NCI-H345 (cell line): Measurements from ENCODE around the gene CERS1.
"Not testable (repeated sequence)": the region's sequence is repeated elsewhere in the genome, so short reads cannot be mapped to it uniquely, and the experiment has no call there.

Experiments
- DNase-seq: peaks from one replicate; lab custom pipeline; 2025; lab: John Stamatoyannopoulos, UW

CERS1 gene

DNA sequence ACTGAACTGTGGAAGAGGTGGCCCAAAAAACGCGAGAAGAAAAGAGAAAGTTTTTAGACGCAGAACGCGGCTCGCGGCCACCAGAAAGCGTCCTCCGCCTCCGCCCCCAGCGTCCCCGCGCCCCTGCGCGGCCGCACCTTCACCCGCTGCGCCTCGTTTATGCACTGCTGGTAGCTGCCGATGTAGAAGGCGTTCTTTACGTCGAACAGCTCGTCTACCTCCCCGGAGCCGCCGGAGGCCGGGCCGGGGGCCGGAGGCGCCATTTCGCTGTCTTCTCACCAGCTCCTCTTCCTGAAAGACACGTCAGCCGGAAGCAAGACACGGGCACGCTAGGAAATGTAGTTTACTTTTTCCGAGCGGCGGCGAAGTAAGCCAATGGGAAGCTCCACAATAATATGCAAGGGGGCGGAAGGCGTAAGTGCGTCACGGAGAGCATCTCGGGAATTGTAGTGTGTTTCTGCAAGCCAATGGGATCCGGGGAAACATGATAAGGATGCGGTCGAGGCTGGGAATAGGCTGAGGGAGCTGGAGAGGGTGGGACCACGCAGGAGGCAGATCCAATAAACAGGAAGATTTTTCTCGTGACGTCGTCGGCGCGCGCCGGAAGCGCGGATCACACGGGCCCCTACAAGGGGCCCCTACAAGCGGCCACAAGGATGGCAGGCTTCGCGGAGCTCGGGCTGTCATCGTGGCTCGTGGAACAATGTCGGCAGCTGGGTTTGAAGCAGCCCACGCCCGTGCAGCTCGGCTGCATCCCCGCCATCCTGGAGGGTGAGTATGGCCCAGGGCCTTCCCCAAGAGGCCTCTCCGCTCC is 23.3 kb upstream of the CERS1 start, which contains the start of the genes COPE and DDX49:
Gene COPE, minus strand, starts transcription at position 302 of the 814 bp plus-strand sequence. Its CDS starts 39 bp downstream, at position 263.
Gene DDX49, plus strand, starts transcription at position 630 of the 814 bp plus-strand sequence. Its CDS starts 27 bp downstream, at position 657.
- peak; percentile 98 for DNase-seq

DNA sequence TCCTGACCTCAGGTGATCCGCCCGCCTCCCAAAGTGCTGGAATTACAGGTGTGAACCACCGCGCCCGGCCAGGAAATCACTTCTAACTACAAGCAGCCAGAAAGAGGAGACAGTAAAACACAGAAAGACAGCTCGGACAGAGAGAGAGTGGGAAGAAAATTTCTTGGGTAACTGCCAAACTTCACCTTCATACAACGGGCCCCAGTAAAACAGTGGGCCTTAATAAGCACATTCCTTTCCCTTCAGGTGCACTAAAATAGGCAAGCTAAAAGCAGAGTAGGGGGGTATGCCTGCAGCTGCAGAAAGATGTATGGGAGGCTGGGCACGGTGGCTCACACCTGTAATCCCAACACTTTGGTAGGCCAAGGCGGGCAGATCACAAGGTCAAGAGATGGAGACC is 21.6 kb upstream of the CERS1 start:
- not testable (repeated sequence) for DNase-seq

DNA sequence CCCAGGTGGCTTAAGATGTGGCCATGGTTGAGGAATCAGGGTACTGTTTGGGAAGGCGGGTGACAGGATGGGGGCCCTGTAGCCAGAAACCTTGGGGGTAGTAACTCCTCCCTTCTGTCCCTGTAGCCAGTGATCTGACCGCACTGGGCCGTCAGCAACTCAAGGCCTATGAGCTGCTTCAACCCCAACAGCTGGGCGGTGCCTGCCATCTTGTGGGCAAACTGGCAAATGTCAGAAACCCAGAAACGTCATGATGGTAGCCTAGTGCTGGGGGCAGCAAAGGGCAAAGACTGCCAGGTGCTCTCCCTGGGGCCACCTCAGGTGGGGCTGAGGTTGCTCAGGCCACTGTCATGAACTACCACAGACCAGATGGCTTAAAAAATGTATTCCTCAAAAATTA is 19.7 kb upstream of the CERS1 start:
- no peak for DNase-seq

DNA sequence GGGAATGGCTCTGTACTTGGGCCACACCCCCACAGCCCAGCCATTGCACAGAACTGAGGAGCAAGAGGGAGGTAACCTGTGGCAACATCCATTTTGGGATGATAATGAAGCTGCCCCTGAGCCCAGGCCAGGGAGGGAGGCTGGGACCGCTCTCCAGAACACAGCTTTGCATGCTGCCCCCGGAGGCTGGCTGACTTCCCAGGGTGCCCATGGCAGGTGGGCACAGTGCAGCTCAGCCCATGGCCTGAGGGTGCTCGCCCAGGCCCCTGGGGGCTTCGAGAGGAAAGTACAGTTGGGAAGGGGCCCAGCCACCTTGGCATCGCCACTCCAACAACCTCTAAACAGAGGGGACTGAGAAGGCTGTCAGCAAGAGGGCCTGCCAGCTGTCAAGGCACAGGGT is 17.5 kb upstream of the CERS1 start:
- DNase-seq, result no peak

DNA sequence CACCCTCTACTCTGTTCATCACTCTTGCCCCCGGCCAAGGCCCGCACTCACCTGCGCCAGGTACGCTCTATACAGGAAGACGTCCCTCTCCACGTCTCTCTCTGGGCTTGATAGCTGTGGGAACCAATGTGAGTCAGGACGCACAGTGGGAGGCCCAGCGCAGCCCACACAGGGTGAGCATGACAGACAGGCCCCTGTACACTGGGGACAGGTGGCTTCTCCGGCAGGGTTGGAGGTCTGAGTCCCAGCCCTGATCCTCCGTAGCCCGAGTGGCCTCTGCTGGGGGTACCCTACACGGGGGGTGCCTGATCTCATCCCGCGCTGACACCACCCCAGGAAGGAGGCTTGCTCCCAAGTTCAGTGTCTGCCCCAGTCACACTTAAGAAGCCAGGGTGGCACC is 17.0 kb upstream of the CERS1 start:
- no peak for DNase-seq

DNA sequence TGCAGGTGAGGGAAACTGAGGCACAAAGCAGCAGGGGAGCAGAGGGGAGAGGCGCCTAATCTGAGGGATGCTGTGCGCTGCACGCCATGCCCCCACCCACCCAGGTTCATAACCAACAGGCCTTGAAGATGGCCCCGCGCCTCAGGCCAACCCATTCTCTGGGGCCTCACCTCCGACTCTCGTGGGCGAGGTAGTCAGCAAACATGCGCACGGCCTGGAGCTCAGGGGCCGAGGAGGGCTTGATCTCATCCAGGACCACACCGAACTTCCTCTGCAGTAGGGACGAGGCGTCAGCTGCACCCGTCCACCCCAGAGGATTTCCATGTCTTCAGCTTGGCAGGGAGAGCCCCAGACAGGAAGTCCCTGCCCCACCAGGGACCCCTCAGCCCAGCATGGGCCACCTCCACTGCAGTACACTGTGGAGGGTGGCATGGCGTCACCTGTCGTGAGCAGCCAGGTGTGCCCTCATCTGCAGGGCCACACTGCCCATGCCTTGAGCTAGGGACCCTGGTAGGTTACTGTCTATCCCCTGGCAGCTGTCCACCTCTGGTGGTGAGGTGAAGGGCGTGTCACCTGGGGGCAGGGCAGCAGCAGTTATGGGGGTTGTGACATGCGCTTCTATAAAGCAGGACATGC is 15.0 kb upstream of the CERS1 start:
- no peak for DNase-seq

DNA sequence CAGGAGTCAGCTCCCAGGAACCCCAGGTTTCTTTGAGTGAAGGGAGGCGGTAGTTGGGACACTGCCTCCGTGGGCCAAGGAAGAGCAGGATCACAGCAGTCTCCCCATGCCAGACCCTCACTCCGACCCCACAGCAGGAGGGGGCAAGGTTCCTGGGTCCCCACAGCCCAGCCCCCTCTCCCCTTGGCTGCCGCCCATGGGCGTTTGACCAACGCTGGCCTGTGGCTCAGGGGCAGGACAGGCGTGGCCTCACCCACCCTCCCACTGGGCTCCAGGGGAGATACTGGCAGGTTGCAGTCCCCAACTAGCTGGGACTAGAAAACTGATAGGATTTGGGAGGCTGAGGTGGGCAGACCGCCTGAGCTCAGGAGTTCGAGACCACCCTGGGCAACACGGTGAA is 14.1 kb upstream of the CERS1 start:
- no peak for DNase-seq

DNA sequence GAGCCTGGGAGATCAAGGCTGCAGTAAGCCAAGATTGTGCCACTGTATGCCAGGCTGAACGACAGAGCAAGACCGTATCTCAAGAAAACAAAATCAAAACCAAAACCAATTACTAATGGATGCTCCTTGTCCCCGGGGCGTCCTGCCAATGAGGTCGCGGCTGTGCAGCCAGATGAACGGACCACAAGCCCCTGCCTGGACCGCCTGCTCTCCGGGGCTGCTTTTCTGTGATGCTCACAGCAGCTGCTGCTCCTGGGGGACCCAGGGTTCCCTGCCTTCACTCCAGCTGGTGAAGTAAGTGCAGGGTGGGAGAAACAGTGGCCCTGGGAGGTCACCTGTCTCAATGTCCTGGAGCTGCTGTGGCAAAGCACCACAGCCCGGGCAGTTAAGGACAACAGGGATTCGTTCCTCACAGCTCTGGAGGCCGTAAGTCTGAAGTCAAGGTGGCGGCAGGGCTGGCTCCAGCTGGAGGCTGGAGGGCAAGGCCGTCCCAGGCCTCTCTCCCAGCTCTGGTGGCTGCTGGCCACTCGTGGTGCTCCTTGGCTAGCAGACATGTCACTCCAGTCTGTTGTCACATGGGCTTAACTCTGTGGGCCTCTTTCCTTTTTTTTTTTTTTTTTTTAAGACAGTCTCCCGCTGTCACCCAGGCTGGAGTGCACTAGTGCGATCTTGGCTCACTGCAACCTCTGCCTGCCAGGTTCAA is 13.1 kb upstream of the CERS1 start:
- no peak for DNase-seq

DNA sequence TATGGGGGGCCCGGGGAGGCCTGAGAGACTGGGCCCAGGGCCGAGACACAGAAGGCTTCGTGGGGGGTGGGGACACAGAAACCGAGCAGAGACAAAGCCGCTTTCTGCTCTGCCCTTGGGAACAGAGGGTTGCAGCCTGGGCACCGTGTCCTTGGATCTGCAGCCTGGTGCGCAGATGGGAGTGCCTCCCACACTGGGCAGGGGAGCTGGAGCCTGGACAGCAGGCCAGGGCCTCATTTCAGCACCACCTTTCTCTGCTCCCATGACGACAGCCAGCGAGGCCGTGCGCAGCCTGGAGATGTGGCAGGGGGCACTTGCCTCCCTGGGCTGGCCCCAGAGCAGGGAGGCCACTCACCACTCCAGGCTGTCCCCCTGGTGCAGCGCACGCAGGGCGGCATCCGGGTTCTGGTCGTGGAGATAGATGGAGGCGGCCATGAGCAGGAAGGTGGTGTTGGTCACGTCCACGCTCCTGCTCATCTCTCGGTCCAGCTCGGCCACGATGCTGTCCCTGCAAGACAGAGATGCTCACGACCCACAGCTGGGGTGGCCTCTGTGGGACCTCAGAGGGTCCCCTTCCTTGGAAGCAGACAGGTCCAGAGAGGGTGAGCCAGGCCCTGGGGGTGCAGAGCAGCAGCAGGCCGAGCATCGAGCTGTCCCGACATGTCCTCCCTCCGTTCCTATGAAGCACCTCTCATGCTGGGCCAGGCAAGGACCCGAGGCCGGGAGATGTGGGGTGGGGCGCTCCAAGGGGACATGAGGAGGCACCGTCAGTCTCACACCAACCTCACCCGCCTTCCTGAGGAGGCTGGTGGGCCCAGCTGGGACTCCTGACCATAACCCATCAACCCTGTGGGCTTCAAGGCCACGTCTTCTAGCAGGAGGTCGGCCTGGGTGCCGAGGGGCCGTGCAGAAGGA is 10.9 kb upstream of the CERS1 start:
- no peak for DNase-seq

DNA sequence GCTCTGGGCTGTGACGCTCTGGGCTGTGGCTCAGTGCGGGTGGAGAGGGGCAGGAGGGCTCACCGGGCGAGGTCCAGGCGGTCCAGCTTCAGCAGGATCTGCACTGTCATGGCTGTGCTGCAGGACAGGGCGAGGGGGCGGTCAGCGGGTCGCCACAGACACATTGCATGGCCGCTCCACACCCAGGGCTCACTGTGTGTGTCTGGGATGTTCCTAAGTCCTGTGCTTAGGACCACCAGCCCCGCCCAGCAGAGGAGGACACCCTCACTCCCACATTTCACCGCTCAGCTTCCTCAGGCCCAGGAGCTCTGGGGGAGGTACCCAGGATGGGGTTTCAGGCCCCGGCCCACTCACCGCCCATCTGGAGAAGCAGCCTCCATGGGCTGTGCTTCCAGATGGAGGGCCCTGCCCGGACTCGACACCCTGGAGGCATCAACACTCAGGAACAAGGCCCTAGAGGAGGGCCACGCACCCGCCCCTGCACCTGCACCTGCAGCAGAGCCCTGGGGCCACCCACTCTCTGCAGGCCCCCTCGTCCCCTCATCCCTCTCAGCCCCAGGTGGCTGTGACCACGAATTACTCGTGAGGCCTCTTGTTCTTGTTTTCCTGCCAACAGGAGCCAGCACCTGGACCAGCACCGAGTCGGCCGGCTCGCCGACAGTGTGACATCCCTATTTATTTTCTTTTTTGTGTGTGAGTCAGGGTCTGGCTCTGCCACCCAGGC is 9.7 kb upstream of the CERS1 start:
- DNase-seq, result no peak

DNA sequence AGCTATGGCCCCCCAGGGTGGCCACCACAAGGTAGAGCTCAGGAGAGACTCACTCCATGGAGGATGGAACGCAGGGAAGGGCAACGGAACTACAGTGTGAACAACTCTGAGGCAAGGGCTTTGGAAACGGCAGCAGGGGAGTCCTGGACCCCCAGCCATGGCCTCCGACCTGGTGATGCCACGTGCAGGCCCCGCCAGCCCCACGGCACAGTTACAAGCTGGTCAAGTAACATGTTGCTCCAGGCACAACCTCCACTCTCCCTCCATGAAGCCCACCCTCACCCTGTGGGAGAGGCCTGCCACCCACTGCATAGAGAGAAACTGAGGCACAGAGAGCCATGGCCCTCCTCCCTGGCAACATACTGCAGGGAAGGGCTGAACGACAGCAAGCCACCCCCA is 9.1 kb upstream of the CERS1 start:
- no peak for DNase-seq

DNA sequence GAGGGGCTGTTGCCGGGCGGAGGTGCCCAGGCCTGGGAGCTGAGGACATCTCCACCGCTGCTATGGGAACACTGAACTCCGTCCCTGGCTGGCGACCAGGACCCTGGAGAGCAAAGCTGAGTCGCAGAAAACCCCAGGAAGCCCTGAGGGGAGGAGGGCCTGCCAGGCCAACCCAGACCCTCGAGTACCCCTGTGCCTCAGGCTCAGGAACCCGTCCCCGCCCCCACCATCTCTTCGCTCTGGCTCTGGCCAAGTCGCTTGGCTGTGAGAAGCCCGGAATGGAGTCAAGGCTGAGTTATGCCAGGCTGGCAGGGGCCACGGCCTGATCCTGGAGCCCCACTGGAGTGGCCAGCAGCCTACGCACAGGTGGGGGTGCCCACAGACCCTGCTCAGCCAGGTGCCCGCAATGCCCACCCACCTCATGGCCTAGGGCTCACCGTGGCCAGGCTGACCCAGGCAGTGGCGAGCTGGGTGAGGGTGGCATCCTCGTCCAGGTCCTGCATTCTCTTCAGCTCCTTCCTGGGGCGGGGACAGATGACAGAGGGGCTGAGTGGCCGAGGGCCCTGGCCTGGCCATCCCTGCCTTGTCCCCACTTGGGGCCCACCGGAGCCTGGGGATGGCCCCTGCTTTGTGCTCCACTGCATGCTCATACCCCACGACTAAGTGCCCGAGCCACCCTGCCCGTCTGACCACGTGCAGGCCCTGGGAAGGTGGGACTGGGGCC is 8.5 kb upstream of the CERS1 start:
- no peak for DNase-seq

DNA sequence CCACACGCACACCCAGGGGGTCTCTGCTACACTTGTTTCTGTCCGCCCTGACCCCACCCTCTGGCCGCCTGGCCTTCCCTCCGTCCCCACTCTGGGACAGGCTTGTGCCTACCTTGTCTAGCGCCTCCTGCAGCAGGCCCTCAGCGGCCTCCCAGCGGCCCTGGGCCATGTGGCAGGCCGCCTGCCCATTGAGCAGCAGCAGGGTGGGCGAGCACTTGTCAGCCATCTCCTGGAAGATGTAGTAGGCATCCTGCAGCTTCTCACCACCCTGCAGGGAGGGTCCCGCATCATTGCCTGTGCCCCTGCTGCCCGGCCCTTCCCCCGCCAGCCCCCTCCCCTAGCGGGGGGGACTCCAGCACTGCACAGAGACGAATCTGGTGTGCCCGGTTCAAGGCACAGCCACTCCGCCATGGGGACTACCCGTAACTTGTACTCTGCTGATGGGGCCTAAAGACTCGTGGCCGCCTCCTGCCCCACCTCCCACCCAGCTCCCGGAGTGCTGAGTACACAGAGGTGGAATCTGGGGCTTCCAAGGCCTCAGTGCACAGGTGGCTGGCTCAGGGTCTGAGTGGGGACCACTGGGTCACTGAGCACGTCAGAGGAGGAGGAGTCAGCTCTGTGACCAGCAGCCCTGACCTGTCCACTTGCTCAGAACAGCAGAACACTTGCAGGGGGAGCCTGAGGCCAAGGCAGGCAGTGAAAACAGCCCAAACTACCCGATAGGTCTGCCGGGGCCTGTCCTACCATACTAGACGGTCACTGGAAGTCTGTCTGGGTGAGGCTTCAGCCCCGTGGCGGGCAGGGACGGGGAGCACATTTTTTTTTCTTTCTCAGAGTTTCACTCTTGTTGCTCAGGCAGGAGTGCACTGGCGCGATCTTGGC is 7.4 kb upstream of the CERS1 start:
- DNase-seq, result no peak

DNA sequence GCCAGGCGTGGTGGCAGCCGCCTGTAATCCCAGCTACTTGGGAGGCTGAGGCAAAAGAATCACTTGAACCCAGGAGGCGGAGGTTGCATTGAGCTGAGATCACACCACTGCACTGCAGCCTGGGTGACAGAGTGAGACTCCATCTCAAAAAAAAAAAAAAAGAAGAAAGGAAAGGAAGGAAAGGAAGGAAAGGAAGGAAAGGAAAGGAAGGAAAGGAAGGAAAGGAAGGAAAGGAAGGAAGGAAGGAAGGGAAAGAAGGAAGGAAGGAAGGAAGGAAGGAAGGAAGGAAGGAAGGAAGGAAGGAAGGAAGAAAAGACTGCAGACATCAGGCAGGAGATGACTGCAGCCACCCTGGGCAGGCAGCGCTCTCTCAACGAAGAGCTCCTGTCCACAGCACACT is 6.6 kb upstream of the CERS1 start:
- DNase-seq, result not testable (repeated sequence)

DNA sequence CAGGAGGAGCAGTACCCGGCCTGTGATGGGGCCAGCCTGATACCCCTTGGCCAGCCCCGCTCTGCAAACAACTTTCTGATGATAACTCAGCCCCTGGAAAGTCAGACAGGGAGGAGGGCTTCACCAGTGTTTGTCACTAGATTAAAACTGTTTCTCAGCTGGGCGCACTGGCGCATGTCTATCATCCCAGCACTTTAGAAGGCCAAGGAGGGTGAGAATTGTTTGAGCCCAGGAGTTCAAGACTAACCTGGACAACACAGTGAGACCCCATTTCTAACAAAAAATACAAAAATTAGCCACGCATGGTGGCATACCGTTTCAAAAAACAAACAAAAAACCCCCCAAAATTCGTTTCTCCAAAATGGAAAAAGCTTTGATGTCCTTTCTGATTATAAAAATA is 5.5 kb upstream of the CERS1 start:
- no peak for DNase-seq

DNA sequence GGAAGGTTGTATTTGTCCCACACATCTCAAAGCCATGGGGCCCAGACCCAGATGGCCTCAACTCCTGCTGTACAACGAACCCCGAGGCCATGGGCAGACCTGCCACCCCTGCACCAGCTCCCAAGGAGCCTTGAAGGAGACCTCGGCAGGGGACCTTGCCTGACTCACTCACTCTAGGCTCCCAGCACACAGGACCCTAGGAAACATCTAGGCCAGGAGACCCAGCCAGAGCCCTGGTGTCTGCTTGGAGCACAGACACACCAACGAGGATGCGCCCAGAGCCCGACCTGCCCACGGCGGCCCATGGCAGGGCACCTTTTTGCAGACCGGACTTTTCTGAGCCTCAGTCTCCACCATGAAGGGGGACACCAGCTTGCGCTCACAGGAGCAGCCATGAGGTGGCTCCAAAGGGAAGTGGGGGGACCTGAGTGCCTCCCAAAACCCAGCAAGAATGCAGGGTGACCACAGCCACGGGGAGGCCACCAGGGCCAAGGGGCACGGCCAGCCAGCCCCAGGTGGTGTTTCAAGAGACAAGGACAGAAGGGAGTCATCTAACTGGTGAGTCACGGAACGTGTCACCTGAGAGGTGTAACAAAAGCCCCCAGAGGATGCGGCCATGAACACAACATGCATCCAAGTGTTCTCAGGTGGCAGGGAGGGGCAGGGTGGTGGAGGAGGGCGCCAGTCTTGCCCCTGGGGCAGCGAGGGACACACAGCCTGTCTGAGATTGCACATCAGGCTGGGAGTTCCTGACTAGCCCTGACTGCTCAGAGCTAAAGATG is 4.9 kb upstream of the CERS1 start:
- no peak for DNase-seq

DNA sequence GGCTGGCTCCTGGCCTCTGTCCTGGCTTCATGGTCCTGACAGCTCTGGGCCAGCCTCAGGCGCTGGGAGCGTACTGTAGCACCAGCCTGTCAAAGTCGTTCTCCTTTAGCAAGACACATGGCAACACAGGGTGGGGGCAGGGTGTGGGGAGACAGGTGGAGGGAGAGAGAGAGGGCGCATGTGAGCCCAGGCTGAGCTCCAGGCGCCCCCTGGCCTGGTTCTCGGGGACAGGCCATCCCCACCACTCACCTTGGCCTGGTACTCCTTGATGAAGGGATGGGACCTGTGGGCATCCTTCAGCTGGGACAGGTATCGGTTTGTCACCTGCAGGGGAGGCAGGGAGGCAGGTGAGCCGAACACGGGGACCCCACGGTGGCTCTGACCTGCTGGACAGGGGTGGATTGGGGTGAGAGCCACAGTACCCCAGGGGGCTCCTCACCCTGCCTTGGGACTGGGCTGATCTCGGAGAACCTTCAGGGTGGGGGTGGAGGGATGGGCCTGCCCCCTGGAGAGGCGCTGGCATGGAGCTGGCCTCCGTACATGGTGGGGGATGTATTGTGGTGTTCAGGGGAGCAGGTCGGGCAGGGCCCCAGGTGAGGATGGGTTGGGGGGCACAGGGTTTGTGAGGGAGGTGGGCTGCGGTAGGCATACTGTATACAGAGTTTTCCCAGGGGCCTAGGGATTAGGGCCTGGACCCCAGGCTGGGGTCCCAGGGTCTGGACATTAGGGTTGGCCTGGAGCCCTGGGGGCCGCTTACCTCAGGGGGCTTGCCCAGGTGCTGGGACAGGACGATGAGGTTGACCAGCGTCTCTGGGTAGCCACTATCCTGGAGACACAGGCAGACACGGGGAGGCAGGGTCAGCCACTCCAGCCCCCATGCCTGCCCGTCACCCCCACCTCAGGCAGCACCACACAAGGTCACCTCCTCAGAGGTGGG is 3.9 kb upstream of the CERS1 start:
- no peak for DNase-seq
